ENCODE results near the gene C2orf66.

C2orf66 gene

GRCh38 chr2:196804381-196804780 is 4.8 kb downstream of the C2orf66 start:
- no peak for ATAC-seq
- H3K27ac Mint-ChIP-seq, result no peak overlapping the region
- H3K9me3 Mint-ChIP-seq, result no peaks in the 10 kb centered on the region

GRCh38 chr2:196802401-196802800 is 6.8 kb downstream of the C2orf66 start:
- no peak overlapping the region for H3K27ac Mint-ChIP-seq
- H3K36me3 Mint-ChIP-seq, result peaks cover 4% of the 10 kb centered on the region
- DNase-seq (ENCODE audit: low spot score in 2 of 2) (no peak), ATAC-seq (no peak)
- no peak overlapping the region for H3K4me3 Mint-ChIP-seq
- peaks cover 18% of the 10 kb centered on the region for H3K4me1 Mint-ChIP-seq
- H3K9me3 Mint-ChIP-seq, result no peaks in the 10 kb centered on the region

More at GRCh38 chr2:196804381-196804780, 4.8 kb downstream of the C2orf66 start:
- H3K4me1 Mint-ChIP-seq, result peaks cover 12% of the 10 kb centered on the region
- DNase-seq (ENCODE audit: low spot score in 2 of 2), result no peak
- H3K4me3 Mint-ChIP-seq, result no peak overlapping the region
- no peaks in the 10 kb centered on the region for H3K36me3 Mint-ChIP-seq

- H3K4me3 Mint-ChIP-seq, result no peak overlapping the region
Measured at GRCh38 chr2:196801674-196802261, 7.4 kb downstream of the C2orf66 start.

GRCh38 chr2:196798980-196799379 is 10.2 kb downstream of the C2orf66 start:
- no peaks in the 10 kb centered on the region for H3K9me3 Mint-ChIP-seq
- no peak for DNase-seq (ENCODE audit: low spot score in 2 of 2)
- H3K4me1 Mint-ChIP-seq, result peaks cover 28% of the 10 kb centered on the region
- no peak for ATAC-seq
- H3K36me3 Mint-ChIP-seq, result peaks cover 35% of the 10 kb centered on the region
- peak overlapping the region; percentile 95 for H3K27ac Mint-ChIP-seq
- H3K4me3 Mint-ChIP-seq, result peak overlapping the region; percentile 84

More at GRCh38 chr2:196801674-196802261, 7.4 kb downstream of the C2orf66 start:
- Mint-ChIP-seq H3K9me3 (no peaks in the 10 kb centered on the region), H3K4me1 (peaks cover 24% of the 10 kb centered on the region), H3K36me3 (peaks cover 10% of the 10 kb centered on the region), H3K27ac (no peak overlapping the region)
- DNase-seq (ENCODE audit: low spot score in 2 of 2) (no peak), ATAC-seq (no peak)

GRCh38 chr2:196792865-196793264 is 16.3 kb downstream of the C2orf66 start:
- no peak overlapping the region for H3K4me3 Mint-ChIP-seq
- H3K36me3 Mint-ChIP-seq, result peaks cover 92% of the 10 kb centered on the region
- no peak overlapping the region for H3K27ac Mint-ChIP-seq
- no peak for DNase-seq (ENCODE audit: low spot score in 2 of 2)
- peaks cover 10% of the 10 kb centered on the region for H3K4me1 Mint-ChIP-seq
- ATAC-seq, result no peak
- no peaks in the 10 kb centered on the region for H3K9me3 Mint-ChIP-seq

GRCh38 chr2:196783431-196784094 is 25.6 kb downstream of the C2orf66 start:
- peak; percentile 81 for ATAC-seq
- Mint-ChIP-seq H3K4me1 (peaks cover 9% of the 10 kb centered on the region), H3K27ac (peak overlapping the region; percentile 8)

GRCh38 chr2:196767101-196767500 is 42.1 kb downstream of the C2orf66 start:
- no peaks in the 10 kb centered on the region for H3K4me1 Mint-ChIP-seq
- DNase-seq (ENCODE audit: low spot score in 2 of 2) (no peak), ATAC-seq (no peak)
- no peak overlapping the region for H3K4me3 Mint-ChIP-seq
- H3K36me3 Mint-ChIP-seq, result peaks cover 90% of the 10 kb centered on the region
- no peak overlapping the region for H3K27ac Mint-ChIP-seq
- no peaks in the 10 kb centered on the region for H3K9me3 Mint-ChIP-seq

More at GRCh38 chr2:196783431-196784094, 25.6 kb downstream of the C2orf66 start:
- H3K36me3 Mint-ChIP-seq, result peaks cover 8% of the 10 kb centered on the region
- no peak overlapping the region for H3K4me3 Mint-ChIP-seq
- no peaks in the 10 kb centered on the region for H3K9me3 Mint-ChIP-seq
- DNase-seq (ENCODE audit: low spot score in 2 of 2), result no peak

- no peak for DNase-seq (ENCODE audit: low spot score in 2 of 2)
Measured at GRCh38 chr2:196759378-196759706, 49.8 kb downstream of the C2orf66 start.

GRCh38 chr2:196758474-196759377 is 50.4 kb downstream of the C2orf66 start:
- DNase-seq (ENCODE audit: low spot score in 2 of 2), result no peak
- Mint-ChIP-seq H3K4me1 (no peaks in the 10 kb centered on the region), H3K27ac (no peak overlapping the region), H3K36me3 (peaks cover 22% of the 10 kb centered on the region), H3K9me3 (peaks cover 18% of the 10 kb centered on the region), H3K4me3 (no peak overlapping the region)
- ATAC-seq, result no peak

More at GRCh38 chr2:196759378-196759706, 49.8 kb downstream of the C2orf66 start:
- no peak overlapping the region for H3K4me3 Mint-ChIP-seq
- no peak for ATAC-seq
- no peak overlapping the region for H3K27ac Mint-ChIP-seq
- H3K4me1 Mint-ChIP-seq, result no peaks in the 10 kb centered on the region
- peaks cover 28% of the 10 kb centered on the region for H3K36me3 Mint-ChIP-seq
- H3K9me3 Mint-ChIP-seq, result peaks cover 15% of the 10 kb centered on the region
